Hindlimb muscle (tissue), 1 donor: ENCODE measurements around the gene ZFAND3. TPM values are rescaled to one million over a fixed set of nuclear protein-coding genes. Genes with fewer than 3 reads are reported as not detected.
"Not testable (repeated sequence)": the region's sequence is repeated elsewhere in the genome, so short reads cannot be mapped to it uniquely, and the experiment has no call there.

Source experiments
- DNase-seq: peaks from one replicate; pipeline ENCODE4 v3.0.0-alpha.2; 2013
- polyA plus RNA-seq: library from polyadenylated mRNA; unstranded; fragments of 120-200 nt; gene quantifications from one replicate; pipeline ENCODE4 v1.2.1, GENCODE V29; 2013; ENCODE audit not compliant: insufficient read length

Gene ZFAND3
- polyA plus RNA-seq, 1 donor, result 95.5 TPM

DNA sequence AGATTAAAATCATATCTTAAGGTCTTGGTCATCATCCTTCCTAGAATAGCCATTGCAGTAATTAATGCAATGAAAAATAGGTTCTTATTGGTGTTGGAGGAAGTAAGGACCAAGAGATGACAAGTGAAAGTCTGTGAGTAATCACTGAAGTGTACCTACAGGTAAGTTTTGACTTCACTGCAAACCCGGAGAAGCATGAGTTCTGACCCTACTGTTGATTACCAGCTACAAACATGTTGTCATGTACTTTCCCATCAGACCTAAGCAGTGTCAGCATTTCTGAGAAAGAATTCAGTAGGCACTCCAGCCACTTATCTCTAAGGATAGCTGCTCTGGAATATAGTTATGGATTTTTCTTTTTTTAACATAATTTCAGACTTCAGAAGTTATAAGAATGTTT is 280.9 kb downstream of the ZFAND3 start:
- DNase-seq, result no peak

DNA sequence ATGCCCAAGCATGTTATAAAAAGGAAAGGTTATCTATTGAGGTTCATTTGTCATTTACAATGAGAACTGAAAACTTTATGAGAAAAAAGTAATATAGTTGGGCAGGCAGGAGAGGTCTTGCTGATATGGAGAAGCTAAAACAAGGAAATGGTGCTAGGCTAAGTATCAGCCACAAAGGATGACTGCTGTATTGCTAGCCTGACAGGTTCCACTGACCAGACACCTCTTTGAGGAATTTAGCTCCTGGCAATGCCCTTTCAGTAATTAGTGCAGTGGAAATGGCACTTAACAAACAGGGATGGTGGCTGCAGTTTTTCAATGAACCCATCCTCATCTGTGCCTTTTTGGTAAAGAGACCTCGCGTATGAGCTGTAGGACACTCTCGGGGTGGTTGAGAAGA is 284.4 kb downstream of the ZFAND3 start:
- DNase-seq, result no peak

DNA sequence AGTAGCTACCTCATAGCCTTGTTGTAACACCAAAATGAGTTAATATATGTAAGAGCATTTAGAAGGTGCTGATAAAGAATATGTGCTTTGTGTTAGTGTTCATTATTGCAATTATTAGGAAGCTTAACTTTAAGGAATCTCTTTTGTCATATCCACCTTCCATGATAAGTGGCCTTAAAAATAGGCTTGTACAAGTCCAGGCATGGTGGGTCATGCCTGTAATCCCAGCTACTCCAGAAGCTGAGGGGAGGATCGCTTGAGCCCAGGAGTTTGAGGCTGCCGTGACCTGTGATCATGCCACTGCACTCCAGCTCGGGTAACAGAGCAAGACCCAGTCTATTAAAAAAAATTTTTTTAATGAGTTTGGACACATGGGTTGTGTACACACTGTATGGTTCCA is 285.5 kb downstream of the ZFAND3 start:
- DNase-seq, result no peak

DNA sequence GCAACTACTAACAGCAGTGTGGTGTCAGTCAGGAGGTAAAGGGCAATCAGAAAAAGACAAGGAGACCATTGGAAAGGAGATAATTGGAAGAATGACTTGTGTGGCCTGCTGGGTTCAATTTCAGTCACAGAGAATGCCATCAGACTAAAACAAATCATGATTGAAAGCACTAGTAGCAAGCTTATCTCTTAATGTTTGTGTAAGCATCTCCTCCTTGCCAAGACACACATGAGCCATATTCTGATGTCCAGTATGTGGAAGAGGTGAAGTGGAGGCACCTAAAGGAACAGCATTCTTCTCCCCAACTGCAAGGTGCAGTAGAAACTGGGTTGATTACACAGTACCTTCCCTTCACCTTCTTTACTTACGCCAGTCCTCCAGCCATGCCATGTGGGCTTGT is 287.5 kb downstream of the ZFAND3 start:
- no peak for DNase-seq

DNA sequence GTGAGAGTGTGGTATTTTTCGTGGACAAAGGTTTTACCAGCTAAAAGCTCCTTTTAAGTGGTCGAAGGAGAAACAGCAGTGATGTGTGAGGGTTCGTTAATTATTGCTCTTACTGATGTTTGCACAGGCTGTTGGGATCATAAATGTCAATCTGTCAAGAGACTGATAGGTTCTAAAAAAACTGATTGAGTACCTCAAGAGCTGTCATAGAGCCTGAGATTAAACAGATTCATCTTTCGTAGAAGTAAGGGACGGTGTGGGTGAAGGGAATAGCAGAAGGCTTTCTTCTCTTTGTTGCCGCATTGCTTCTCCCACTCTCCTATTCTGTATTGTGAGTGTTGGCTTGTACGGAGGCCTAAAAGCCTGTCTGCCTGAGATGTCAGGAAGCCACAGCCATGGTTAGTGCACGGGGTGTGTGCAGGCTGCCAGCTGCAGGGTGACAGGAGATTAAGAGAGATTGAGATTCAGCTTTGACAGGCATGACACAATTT is 291.0 kb downstream of the ZFAND3 start:
- no peak for DNase-seq

DNA sequence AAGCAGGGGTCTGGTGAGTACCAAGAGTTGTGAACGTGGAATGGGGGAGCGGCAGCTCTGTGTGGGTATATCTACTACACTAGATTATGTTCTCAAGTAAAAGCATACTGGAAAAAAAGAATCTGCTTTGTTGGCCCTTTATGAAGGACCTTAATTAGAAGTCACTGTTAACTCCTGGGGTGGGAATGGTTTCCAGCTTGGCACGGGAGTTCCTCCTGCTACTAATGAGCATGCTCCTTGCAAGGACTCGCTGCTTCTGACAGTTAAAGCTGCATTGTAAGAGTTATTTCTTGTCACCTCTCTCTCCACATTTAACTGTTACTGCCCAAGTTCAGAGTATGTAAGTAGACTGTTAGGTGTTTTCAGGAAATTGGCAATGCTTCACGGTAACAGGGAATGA is 292.7 kb downstream of the ZFAND3 start:
- DNase-seq, result no peak

DNA sequence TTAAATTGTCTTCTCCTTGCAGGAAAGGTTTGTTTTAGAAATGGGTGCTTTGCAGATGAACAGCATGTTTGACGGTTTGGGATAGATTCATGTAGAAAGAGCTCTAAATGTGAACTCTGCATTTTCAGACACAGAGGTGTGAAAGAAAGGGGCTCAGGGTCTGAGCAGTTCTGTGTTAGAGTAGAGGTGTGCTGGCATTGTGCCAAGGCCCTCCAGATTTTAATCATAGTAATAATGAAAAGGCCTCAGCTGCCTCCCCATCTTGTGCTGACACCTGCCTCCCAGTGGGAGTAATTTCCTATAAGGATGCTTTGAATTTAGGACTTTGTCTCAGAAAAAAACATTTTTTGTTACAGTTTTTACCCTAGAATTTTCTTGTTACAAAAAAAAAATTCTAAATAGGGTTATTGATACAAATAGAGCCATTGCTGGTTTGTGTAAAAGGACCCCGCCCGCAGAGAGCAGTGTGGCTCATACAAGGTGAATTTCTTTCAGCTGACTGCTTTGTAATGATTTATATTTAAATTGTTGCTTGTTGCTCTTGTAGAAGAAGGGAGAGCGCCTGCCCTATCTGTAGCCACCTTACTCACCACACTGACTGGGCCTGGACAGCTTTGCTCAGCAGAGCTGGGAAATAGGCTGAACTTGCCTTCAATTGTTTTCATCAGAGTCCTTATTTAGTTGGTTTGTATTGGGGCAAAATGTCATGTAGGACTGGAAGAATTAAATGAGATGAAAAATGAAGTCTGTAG is 294.5 kb downstream of the ZFAND3 start:
- DNase-seq, result no peak

DNA sequence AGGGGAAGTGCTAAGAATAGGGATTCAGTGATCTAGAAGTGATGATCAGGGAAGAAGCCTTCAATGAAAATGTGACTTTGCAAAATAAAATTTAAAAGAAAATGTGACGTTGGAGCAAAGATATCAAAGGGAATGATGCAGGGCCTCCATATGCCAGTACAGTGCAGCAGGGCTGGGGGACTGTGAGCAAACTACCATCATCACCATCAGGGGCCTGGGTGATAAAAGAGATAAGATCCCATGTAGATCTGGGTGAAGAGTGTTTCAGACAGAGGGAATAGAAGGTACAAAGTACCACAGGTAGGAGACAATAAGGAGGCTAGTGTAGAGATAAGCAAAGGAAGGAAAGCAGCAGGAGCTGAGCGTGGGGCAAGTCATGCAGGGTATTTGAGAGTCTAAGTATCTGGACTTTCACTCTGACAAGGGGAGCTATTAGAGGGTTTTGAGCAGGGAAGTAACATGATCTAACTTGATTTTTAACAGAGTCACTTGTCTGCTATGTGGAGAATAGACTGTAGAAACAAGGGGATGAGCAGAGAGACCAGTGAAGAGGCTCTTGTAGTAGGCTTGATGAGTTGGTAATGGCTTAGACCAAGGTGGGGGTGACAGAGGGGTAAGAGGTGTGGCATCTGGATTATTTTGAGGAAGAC is 295.6 kb downstream of the ZFAND3 start:
- no peak for DNase-seq

DNA sequence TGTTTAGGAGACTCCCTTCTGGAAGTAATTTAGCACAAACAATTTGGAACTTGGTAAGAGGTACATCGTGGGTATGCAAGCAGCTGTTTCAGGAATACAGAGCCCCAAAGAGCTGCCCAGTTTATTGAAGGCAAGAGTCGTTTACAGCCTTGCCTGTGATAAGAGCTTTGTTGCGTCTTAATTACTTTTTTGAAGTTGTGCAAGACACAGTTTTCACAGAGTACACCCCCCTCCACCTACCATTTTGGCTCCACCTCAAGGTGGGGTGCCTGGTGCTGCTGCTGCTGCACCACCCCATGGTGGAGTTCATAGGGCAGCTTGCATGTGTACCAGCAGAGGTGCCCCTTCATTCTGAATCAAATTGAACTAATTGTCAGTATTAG is 296.1 kb downstream of the ZFAND3 start:
- no peak for DNase-seq

DNA sequence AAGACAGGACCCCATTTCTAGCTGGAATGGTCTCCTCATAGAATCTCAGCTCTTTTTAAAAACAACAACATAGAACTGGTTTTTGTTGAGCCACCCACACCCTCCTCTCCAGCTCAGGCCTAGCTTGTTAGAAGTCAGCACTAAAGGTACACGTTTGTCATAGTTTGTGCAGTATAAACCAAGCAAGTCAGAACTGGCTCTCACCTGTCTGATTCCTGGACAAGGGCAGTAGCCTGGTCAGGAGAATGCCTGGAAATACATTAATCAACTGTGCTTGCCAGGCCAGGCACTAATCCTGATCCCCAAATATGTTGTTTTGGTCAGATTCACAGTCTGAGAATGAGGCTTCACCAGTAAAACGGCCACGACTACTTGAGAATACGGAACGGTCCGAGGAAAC is 296.7 kb downstream of the ZFAND3 start:
- DNase-seq, result no peak

DNA sequence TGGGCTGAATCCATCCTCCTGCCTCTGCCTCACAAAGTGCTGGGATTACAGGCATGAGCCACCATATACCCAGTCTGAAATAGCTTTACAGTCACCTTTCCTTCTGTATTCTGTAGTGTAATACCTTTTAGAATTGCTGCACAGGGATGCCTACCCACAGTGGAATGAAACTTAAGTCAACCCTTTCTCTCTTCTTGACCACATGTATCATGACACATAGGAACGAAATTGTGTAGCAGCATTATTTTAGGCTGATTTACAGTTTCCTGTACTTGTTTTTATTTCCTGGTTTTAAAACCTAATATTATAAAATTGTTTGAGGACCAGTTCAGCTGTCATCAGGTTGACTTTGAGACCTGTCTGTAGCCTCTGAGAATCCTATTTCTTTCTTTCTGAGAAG is 297.8 kb downstream of the ZFAND3 start:
- no peak for DNase-seq

DNA sequence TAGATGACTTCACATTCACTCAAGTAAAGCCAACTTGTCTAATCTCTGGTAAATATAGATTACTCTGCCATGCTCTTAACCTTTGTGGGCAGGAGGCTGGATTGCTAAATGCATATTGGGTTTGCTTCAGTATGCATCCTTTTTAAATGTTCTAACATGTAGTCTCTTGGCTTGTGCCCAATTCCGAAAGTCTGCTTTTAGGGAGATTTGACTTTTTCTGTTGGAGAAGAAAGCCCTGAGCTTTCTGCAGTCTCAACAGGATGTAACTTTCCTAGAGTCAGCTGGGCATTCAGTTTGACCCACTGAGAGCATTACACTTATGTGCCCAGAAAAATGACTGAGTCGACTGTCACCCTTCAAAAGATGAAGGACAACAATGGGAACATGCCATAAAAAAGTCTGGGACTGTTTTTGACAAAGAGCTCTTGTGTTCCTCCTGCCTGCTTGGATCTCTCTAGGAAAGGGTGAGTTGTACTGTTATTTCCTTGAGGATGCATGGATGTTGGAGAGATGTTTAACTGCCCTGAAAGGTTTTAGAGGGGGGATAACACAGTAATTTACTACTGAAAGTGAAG is 299.4 kb downstream of the ZFAND3 start:
- peak; percentile 39 for DNase-seq

DNA sequence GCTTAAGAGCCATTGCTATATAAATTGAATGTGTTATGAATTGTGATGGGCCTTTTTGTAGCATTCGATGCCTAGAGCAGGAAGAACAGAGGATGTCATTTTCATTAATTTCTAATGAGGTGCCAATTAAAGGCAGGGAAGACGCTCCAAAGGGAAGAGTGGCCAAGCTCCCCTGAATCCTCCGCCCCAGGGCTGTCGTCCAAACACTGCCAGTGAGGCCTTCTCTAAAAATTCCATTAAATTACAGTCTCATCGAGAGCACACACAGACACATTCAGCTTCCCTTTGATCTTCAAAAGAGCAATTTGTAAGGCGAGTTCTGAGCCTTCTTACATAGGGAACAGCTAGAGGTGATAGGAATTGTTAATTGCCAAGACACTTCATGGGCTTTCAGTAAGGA is 300.0 kb downstream of the ZFAND3 start:
- no peak for DNase-seq

DNA sequence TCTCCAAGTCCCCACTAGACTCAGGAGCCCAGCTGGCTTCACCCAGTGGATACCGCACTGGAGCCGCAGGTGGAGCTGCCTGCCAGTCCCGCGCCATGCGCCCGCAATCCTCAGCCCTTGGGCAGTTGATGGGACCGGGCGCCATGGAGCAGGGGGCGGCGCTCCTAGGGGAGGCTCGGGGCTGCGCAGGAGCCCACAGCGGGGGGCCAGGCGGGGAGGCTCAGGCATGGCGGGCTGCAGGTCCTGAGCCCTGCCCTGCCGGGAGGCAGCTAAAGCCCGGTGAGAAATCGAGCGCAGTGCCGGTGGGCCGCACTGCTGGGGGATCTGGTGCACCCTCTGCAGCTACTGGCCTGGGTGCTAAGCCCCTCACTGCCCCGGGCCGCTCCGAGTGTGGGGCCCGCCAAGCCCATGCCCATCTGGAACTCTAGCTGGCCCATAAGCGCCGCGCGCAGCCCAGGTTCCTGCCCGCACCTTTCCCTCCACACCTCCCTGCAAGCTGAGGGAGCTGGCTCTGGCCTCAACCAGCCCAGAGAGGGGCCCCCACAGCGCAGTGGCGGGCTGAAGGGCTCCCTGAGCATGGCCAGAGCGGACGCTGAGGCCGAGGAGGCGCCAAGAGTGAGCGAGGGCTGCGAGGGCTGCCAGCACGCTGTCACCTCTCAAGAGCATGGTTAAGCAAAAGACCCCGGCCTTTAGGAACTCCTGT is 304.8 kb downstream of the ZFAND3 start:
- DNase-seq, result not testable (repeated sequence)

DNA sequence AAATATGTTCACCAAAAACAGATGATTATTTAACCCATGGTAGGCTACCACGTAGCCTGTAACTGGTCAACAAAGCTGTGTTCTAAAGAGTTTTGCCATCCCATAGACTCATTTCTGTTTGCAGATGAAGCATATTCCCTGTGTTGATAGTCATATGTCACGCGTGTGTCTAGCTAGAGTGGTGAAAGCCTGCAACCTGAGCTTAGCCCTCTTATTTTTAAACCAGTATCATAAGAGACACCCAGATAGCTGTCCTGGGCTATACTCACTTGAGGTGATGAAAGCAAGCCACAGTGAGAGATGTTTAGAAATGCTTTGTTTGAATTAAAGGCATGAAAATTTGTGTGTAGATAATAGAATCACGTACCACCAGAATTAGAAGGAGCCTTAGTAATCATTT is 307.8 kb downstream of the ZFAND3 start:
- DNase-seq, result no peak

DNA sequence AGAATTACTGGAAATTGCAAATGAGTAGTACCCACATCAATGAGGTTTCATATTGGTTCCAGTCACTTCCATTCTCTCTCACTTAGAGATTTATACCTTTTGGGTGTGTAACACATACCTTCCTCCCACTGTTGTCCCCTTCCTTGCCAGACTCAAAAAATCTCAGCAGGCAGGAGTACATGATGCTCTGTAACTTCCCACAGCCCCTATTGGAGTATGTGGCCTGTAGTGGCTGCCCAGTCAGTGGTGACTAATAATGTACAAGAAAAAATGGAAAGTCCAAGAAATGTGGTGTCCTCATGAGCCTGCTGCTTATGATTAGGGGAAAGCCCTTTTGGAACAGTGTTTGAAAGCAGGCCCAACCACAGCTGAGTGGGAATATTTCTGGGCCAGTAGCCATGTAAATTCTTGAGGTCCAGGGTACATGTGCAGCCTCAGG is 312.0 kb downstream of the ZFAND3 start:
- DNase-seq, result peak; percentile 60

DNA sequence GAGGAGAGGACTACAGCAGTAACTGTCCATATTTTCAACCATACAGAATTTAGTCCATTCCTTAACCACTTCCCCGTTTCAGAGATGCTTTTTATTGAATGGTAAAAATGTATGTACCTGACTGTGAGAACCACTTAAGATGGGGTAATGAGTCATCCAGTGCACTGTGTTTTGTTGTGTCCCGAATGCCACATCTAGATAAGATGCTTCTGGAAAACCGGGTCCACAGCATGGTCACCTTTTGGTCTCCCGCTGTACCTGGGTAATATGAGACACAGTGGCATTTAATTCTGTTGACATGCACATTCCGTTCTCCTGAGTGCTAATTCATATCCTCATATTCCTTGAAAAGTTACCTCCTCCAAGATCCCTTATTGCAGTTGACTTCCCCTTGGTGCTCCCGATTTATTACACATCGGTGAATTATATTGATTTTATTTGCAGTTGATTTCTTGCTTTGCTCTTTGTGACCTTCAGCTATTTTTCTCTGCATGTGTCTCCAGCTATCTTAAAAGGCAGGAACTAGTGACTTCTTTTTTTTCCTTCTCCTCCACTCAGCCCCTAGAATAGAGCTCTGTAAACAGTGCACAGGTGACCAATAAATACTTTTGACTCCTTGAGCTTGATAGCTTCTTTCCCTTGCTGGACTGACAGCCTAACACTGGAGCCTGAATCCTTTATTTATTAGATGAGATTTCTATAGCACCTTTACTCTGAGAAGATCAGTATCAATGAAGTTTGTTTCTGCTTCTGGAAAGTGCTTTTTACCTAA is 314.6 kb downstream of the ZFAND3 start:
- no peak for DNase-seq

DNA sequence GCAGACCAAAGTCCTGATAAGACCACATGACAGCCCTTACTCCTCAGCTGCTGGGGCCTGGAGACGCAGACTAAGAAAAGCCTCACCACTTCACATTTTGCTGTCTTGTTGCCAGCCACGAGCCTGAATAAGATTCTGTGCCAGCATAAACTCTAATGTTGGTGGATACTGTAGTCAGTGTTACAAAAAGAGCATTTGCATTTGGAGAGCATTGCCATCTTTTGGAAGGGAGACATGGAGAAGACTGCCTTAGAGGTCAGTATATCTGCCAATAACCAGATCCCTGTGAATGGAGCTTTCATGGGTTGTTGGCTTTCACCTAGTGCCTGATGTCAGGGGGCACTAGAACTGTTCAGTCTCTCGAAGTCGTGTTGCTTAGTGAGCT is 315.2 kb downstream of the ZFAND3 start:
- DNase-seq, result no peak

DNA sequence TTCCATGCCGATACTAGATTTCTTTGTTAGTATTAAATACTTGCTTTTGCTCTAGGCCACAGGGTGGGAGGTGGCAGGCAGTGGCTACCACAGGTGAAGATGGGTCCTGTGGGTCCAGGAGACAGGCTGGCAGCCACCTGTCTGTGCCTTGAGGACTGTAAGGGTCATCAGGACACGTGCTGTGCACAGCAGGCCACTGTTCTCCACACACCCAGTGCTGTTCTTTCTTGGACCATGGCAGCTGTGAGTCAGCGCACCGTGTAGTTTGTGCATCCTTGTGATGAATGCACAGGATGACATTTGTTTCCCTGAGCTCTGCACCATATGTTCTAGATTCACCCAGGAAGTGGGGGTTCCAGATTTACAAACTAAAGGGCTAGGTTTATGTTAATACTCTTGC is 317.0 kb downstream of the ZFAND3 start:
- DNase-seq, result no peak

DNA sequence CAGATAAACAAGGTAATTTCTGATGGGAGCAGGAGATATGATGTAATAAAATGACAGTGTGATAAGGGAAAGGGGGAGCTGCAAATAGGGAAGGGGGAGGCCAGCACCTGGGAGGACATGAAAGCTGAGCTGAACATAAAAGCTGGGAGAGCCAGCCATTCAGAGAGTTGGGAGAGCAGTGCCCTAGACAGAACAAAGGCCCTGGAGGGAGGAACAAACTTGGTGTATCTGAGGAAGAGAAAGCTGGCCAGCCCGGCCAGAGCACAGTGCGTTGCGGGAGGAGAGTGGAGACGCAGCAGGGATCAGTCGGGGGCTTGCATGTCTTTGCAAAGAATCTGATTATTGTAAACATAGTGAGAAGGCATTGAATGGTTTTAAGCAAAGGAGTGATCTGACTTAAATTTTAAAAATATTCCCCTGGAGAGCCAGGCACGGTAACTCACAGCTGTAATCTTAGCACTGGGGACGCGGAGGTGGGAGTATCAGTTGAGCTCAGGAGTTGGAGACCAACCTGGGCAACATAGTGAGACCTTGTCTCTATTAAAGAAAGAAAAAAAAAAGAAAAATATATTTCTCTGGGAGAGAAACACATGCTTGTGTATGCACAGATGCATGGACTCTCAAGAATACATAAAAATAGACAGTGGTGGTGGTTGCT is 318.2 kb downstream of the ZFAND3 start:
- DNase-seq, result no peak

DNA sequence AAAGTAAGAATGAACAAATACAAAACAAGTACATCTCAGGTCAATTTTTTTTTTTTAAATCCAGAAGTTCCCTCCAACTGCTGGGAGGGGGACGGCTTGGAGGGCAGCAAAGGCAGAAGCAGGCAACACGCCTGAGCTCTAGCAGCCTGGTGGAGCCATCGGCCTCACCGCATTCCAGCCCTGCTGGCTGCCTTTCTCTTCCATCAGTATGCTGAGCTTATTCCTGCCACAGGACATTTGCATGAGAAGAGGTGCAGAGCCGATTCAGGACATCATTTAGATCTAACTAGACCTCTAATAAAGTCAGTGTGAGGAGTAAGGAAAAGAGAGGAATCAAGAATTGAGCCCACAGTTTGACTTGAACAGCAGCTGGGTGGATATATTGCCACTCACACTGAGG is 318.8 kb downstream of the ZFAND3 start:
- DNase-seq, result no peak

DNA sequence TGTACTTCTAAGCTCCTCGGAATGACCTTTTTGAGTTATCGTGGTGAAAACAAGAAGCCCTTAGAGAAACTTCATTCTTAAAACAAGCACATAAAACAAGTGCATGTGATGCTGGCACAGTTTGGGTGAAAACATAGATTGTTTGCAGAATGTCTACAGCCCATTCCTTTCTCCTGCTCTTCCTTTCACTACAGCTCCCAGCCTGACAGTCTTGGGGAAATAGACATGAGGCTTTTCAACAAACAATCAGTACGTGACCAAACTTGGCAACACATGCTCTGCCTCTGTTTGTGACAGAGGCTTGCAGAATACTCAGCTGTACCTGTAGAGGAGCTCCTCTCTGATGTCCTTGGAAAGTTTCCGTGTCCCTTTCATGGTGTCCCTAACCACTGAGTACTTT is 321.6 kb downstream of the ZFAND3 start:
- no peak for DNase-seq
